Prostate gland (tissue), 2 donors: ENCODE measurements around the gene IFNA14.

Experiments
- CTCF ChIP-seq, 4 experiments: fragments of 200-600 bp in 2 of 4; fragments of 450-650 bp in 2 of 4; sonication (generic) in 2 of 4; IDR thresholded peaks; 1 replicate in 3 of 4; 2 replicates in 1 of 4; pipeline ENCODE4 v1.5.1; 2016 to 2019; ENCODE audit warnings: antibody characterized with exemption in 4 of 4, mild to moderate bottlenecking in 2 of 4, moderate library complexity in 2 of 4
- POLR2A ChIP-seq: fragments of 450-650 bp; IDR thresholded peaks from one replicate; pipeline ENCODE4 v1.6.1; 2016; ENCODE audit warnings: antibody characterized with exemption, mild to moderate bottlenecking

DNA sequence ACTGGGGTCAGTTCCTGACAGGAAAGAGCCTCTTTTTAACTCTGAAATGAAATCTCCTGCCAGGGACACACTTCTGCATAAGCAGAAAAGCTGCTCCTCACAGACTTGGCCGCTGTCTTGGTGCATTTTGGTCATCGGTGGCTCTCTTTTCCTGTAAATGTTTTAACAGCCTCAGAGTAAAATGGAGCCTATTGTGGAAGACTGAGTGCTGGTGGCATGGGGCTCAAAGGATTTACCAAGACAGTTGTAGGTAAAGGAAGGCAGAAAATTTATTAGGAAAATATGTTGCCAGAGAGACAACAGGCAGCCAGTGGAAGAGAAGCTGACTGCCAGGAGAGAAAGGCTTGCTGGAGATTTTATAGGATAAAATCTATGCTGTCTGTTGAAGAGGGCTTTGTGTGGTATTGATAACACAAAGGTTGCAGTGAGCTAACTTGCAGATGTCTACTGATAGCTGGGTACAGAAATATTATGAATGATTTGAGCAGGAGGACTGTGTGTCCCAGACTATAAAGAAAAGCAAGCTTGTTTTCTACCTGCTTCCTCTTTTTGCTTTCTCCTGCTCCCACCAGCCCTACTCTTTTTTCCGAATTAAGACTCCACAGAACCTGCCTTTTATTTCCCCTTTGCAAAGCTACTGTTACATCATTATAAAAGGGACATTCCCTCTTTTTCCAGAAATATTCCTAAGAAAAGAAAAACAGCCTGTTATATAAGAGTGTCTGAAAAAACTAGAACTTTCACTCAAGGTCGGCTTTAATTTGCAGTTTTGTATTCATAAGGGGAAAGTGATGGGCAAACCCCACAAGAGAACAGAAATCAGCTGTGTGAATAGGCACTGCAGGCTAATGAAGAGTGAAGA, 27.9 kb upstream of the IFNA14 start:
- TF ChIP-seq CTCF (IDR thresholded peaks at IDR 0.05) (no peak), POLR2A (no peak)
